Uterus (tissue), 2 donors: ENCODE data around the gene RPGR.

Experiments used
- POLR2A ChIP-seq, 2 donors: fragments of 450-650 bp; IDR thresholded peaks; one replicate each; pipeline ENCODE4 v1.6.1; 2016; ENCODE audit warnings: antibody characterized with exemption in 2 of 2, mild to moderate bottlenecking in 1 of 2, moderate library complexity in 1 of 2
- TF ChIP-seq, protein P1 (sequence below), 4 experiments: fragments of 200-600 bp in 2 of 4; fragments of 450-650 bp in 2 of 4; sonication (generic) in 2 of 4; IDR thresholded peaks; one replicate each; pipeline ENCODE4 v1.5.1; 2016 to 2019; ENCODE audit warnings: antibody characterized with exemption in 4 of 4, mild to moderate bottlenecking in 2 of 4, moderate library complexity in 1 of 4

DNA sequence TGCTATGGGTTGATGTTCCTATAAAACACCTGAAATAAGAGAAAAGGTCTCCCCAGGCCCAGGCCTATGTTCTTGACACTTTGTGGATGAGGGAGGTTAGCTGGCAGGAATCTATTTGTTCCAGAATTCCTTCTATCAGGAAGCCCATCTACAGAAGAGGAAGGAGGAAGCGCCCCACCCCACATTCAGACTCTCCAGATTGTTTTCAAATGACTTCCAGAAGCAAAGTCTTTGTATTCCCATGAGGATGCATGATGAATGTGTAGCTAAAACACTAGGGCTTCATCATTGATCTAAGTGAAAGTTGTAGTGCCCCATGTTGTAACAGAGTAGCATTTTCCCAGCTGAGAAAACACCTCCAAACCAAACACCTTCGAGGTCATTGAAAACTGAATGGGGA is 41.5 kb upstream of the RPGR start:
- TF ChIP-seq, protein P1, sequence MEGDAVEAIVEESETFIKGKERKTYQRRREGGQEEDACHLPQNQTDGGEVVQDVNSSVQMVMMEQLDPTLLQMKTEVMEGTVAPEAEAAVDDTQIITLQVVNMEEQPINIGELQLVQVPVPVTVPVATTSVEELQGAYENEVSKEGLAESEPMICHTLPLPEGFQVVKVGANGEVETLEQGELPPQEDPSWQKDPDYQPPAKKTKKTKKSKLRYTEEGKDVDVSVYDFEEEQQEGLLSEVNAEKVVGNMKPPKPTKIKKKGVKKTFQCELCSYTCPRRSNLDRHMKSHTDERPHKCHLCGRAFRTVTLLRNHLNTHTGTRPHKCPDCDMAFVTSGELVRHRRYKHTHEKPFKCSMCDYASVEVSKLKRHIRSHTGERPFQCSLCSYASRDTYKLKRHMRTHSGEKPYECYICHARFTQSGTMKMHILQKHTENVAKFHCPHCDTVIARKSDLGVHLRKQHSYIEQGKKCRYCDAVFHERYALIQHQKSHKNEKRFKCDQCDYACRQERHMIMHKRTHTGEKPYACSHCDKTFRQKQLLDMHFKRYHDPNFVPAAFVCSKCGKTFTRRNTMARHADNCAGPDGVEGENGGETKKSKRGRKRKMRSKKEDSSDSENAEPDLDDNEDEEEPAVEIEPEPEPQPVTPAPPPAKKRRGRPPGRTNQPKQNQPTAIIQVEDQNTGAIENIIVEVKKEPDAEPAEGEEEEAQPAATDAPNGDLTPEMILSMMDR (IDR thresholded peaks at IDR 0.05), result no peak
- TF ChIP-seq POLR2A (IDR thresholded peaks at IDR 0.05), result no peak
